Retinal pigment epithelial cell (primary cell): ENCODE data around the gene SHC2.
"Not testable (repeated sequence)": the region's sequence is repeated elsewhere in the genome, so short reads cannot be mapped to it uniquely, and the experiment has no call there.

Source experiments
- DNase-seq: peaks from one replicate; pipeline ENCODE4 v3.0.0-alpha.2; 2010; ENCODE audit warnings: low read depth
- H3K4me3 ChIP-seq: 2 replicates; pipeline ENCODE4 v1.5.1; 2011; ENCODE audit warnings: mild to moderate bottlenecking, low read length, control low read depth, moderate library complexity
- TF ChIP-seq, protein P1 (sequence below): conservative IDR thresholded peaks from 2 replicates; pipeline ENCODE4 v1.5.1; 2011; ENCODE audit warnings: low read depth, low read length, control low read depth, inconsistent platforms

Gene SHC2

DNA sequence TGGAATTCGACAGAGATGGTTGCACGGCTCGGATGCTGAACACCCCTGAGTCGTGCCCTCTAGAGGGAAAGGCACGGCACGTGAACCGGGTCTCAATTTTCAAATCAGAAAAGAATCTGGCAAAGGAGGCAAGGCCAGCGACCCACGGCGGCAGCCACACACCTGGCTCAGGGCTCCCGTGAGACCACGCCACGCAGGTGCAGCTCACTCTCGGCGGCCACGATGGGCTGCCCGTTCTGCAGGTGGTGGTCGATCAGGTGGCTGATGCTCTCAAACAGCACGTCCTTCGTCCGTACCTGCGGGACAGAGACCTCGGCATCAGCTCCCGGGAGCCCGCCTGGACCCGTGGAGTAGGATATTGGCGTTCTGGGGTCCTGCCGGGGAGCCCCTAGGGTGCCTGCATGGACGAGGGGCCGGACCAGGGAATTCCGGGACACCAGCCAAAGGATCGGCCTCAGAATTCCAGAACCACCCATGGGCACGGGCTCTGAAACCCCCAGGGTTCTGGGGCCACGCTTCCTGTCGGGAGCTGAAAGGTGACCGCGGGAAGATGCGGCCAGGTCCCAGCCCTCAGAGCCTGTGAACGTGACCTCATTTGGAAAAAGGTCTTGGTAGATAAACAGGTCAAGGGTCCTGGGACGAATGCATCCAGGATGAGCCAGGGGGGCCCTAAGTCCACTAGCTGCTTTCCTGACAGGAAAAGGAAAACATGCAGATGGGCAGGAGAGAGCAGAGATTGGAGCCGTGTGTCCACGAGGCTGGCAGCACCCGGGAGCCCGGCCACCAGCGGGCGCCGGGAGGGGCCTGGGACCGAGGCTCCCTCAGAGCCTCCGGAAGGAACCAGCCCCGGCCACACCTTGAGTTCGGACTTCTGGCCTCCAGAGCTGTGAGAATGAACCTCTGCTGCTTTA, 41.8 kb downstream of the SHC2 start:
- TF ChIP-seq, protein P1, sequence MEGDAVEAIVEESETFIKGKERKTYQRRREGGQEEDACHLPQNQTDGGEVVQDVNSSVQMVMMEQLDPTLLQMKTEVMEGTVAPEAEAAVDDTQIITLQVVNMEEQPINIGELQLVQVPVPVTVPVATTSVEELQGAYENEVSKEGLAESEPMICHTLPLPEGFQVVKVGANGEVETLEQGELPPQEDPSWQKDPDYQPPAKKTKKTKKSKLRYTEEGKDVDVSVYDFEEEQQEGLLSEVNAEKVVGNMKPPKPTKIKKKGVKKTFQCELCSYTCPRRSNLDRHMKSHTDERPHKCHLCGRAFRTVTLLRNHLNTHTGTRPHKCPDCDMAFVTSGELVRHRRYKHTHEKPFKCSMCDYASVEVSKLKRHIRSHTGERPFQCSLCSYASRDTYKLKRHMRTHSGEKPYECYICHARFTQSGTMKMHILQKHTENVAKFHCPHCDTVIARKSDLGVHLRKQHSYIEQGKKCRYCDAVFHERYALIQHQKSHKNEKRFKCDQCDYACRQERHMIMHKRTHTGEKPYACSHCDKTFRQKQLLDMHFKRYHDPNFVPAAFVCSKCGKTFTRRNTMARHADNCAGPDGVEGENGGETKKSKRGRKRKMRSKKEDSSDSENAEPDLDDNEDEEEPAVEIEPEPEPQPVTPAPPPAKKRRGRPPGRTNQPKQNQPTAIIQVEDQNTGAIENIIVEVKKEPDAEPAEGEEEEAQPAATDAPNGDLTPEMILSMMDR, result no peak
- DNase-seq, result no peak
- no peak overlapping the region for H3K4me3 ChIP-seq

DNA sequence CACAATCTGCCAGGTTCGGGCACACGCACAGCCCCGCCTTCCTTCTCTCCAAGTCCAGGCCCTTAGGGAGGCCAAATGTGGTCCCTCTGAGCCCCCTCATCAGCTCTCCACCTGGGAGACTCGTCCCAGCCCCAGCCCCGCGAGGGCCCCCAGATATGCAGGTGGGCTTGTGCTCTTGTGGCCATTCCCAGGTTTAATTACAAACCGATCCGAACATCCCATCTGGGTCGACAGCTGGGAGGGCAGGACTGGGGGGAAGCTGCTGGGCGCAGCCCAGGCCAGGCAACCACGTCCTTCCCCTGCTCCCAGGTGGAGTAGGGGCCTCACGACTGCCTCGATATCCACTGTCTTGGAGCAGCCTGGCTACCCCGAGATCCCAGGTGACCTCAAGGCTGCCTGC, 44.4 kb downstream of the SHC2 start:
- DNase-seq, result no peak
- no peak overlapping the region for H3K4me3 ChIP-seq
- TF ChIP-seq, protein P1, result no peak

DNA sequence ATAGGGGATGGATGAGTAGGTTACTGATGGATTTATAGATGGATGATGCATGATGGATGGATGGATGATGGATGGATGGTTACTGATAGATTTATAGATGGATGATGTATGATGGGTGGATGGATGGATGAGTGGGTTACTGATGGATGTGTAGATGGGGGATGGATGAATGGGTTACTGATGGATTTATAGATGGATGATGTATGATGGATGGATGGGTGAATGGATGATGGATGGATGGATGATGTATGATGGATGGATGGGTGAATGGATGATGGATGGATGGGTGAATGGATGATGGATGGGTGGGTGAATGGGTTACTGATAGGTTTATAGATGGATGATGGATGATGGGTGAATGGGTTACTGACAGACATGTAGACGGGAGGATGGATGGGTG, 45.5 kb downstream of the SHC2 start:
- H3K4me3 ChIP-seq, result no peak overlapping the region
- no peak for DNase-seq
- TF ChIP-seq, protein P1, result no peak

DNA sequence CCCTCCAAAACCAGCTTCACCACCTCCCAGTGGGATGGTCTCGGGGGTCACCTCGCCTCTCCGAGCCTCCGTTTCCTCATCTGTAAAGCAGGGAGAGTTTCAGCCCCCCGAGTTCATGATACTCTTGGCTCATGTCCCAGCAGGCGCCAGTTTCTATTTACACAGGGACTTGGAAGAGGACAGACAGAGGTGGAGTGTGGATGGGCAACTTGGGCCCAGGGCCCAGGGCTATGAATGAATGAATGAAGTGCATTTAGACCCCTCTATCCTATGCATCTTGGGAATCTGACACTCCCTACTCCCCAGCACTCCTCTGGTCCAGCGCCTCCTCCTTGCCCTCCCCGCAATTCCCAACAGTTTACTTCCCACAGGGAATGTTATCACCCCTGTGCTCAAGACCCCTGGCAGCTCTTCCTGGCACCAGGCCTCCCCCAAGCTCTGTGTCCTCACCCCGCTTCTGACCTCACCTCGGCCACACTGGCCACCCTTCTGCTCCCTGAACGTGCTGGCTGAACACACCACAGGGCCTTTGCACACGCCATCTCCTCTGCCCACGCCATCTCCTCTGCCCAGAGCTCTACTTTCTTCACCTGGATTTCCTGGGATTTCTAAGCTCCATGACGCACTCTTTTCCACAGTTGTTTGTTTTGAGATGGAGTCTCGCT, 46.9 kb downstream of the SHC2 start:
- TF ChIP-seq, protein P1, result no peak
- H3K4me3 ChIP-seq, result no peak overlapping the region
- no peak for DNase-seq

DNA sequence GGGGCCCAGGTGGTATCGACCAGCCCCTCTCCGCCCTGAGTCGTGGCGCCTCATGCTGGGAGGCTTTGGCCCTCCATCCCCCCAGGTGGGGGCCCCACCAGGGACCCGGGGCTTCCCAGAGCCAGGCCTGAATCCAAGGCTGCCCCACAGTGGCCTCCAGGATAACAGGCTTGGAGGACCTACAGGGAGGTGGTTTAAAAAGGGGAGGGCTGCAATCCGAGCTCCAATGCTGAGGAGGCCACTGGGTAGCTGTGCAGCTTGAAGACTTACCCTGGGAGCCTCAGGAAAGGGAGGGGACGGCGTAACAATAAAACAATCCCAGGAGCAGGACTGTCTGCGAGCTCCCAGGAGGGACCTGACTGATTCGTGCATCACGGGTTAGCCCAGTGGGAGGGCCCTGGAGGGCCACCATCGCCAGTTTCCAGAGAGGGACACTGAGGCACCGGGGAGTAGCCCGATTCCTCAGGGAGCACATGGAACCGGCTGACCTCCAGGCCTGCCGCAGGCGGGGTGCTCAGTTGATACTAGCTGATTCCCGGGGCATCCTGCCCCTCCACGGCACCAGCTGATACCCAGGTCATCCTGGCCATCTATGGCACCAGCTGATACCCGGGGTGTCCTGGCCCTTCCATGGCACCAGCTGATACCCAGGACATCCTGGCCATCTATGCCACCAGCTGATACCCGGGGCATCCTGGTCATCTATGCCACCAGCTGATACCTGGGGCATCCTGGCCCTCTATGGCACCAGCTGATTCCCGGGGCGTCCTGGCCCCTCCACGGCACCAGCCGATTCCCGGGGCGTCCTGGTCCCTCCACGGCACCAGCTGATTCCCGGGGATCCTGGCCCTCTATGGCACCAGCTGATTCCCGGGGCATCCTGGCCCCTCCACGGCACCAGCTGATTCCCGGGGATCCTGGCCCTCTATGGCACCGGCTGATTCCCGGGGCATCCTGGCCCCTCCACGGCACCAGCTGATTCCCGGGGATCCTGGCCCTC, 48.2 kb downstream of the SHC2 start:
- TF ChIP-seq, protein P1, result no peak
- H3K4me3 ChIP-seq, result no peak overlapping the region
- DNase-seq, result no peak

- TF ChIP-seq, protein P1, result no peak
- no peak overlapping the region for H3K4me3 ChIP-seq
Measured at GRCh38 chr19:411723-412355, 49.0 kb downstream of the SHC2 start.

GRCh38 chr19:411121-411722, 49.6 kb downstream of the SHC2 start:
- not testable (repeated sequence) for DNase-seq, H3K4me3 ChIP-seq

More at GRCh38 chr19:411723-412355, 49.0 kb downstream of the SHC2 start:
- no peak for DNase-seq
